CD4-positive, alpha-beta T cell (primary cell): ENCODE data around the gene LIMCH1. TPM values are rescaled to one million over a fixed set of nuclear protein-coding genes. Genes with fewer than 3 reads are reported as not detected.

Source experiments
- ATAC-seq: fragments of 200-7000 bp; cut with Tn5 transposase; one replicate; pipeline ENCODE4 v1.10.0; 2022; ENCODE audit warnings: mild to moderate bottlenecking; ENCODE audit not compliant: poor library complexity
- CTCF ChIA-PET: fragments of 350-600 bp; sonication (Branson Sonifier 250); formaldehyde crosslinking; loops from one replicate; lab custom pipeline; 2021; ENCODE audit warnings: antibody characterized with exemption, inconsistent platforms; lab: Charles Lee
- POLR2A ChIA-PET: fragments of 350-600 bp; sonication (Branson Sonifier 250); formaldehyde crosslinking; loops from one replicate; lab custom pipeline; 2021; ENCODE audit warnings: antibody characterized with exemption, inconsistent platforms; lab: Charles Lee
- DNase-seq, 14 experiments: peaks; one replicate each; pipeline ENCODE4 v3.0.0-alpha.2; 2013 to 2020; ENCODE audit warnings: mixed read lengths in 2 of 14
- H3K27ac ChIP-seq, 2 donors: one replicate each; pipeline versions ENCODE4 v1.5.1 to v1.7.0; 2013; ENCODE audit warnings: low read length in 2 of 2, low read depth in 1 of 2, mild to moderate bottlenecking in 1 of 2
- H3K27me3 ChIP-seq, 2 experiments: 1 replicate in 1 of 2; 2 replicates in 1 of 2; pipeline versions ENCODE4 v1.6.1 to v1.7.0; 2013; ENCODE audit warnings: low read length in 2 of 2, control low read depth in 1 of 2, mild to moderate bottlenecking in 1 of 2, moderate library complexity in 1 of 2; ENCODE audit not compliant: insufficient read depth in 2 of 2, control insufficient read depth in 1 of 2
- H3K36me3 ChIP-seq: one replicate; pipeline ENCODE4 v1.6.1; 2013; ENCODE audit warnings: low read length, control low read depth; ENCODE audit not compliant: insufficient read depth
- H3K4me1 ChIP-seq: one replicate; pipeline ENCODE4 v1.6.1; 2013; ENCODE audit warnings: low read length, control low read depth; ENCODE audit not compliant: insufficient read depth
- H3K4me3 ChIP-seq: one replicate; pipeline ENCODE4 v1.5.1; 2013; ENCODE audit warnings: mild to moderate bottlenecking, low read length, moderate library complexity
- H3K9me3 ChIP-seq, 2 experiments: 1 replicate in 1 of 2; 2 replicates in 1 of 2; pipeline versions ENCODE4 v1.6.1 to v1.7.0; 2013; ENCODE audit warnings: low read length in 2 of 2, mild to moderate bottlenecking in 2 of 2, control low read depth in 1 of 2, moderate library complexity in 1 of 2; ENCODE audit not compliant: control insufficient read depth in 1 of 2, insufficient read depth in 1 of 2
- H3K27ac Mint-ChIP-seq: one replicate; pipeline ENCODE4 v1.8.0; 2020; ENCODE audit warnings: mixed read lengths
- H3K27me3 Mint-ChIP-seq: one replicate; pipeline ENCODE4 v1.8.0; 2021; ENCODE audit warnings: mixed read lengths
- H3K36me3 Mint-ChIP-seq: one replicate; pipeline ENCODE4 v1.8.0; 2021; ENCODE audit warnings: low read depth, mixed read lengths
- H3K4me1 Mint-ChIP-seq: one replicate; pipeline ENCODE4 v1.8.0; 2021; ENCODE audit warnings: low read depth, mixed read lengths
- H3K4me3 Mint-ChIP-seq: one replicate; pipeline ENCODE4 v1.8.0; 2020; ENCODE audit warnings: mild to moderate bottlenecking, mixed read lengths
- H3K9me3 Mint-ChIP-seq: one replicate; pipeline ENCODE4 v1.8.0; 2020; ENCODE audit warnings: mixed read lengths
- intact Hi-C, 2 experiments: fragments of 100-400 bp; cut with DNase I in 1 of 2; cut with micrococcal nuclease in 1 of 2; formaldehyde crosslinking; loops; one replicate each; pipeline versions ENCODE4 v1.15.1 to v1.9.0; 2023 to 2025; cut with DNase I, micrococcal nuclease
- total RNA-seq, 174 experiments: library from RNA in 2 of 174; stranded (reverse) in 2 of 174; gene quantifications; one replicate each; pipeline ENCODE4 v1.2.3 and lab custom pipeline; 2021 to 2026
- TF ChIP-seq, protein P1 (sequence below): fragments of 200-600 bp; IDR thresholded peaks from one replicate; pipeline ENCODE4 v1.8.0; 2022; ENCODE audit warnings: antibody characterized with exemption, mild to moderate bottlenecking

The LIMCH1 gene
- total RNA-seq, 2 experiments from 2014 or later, result not detected

GRCh38 chr4:41668024-41668423, 130.1 kb downstream of the LIMCH1 start:
- ChIA-PET POLR2A (interaction anchor here (0.7 kb wide), 1 partner anchor 67 kb away, joined by 3 read pairs; no protein-coding TSS in a partner anchor), CTCF (no interaction called here)
- H3K27ac Mint-ChIP-seq, result no peak overlapping the region
- TF ChIP-seq, protein P1, sequence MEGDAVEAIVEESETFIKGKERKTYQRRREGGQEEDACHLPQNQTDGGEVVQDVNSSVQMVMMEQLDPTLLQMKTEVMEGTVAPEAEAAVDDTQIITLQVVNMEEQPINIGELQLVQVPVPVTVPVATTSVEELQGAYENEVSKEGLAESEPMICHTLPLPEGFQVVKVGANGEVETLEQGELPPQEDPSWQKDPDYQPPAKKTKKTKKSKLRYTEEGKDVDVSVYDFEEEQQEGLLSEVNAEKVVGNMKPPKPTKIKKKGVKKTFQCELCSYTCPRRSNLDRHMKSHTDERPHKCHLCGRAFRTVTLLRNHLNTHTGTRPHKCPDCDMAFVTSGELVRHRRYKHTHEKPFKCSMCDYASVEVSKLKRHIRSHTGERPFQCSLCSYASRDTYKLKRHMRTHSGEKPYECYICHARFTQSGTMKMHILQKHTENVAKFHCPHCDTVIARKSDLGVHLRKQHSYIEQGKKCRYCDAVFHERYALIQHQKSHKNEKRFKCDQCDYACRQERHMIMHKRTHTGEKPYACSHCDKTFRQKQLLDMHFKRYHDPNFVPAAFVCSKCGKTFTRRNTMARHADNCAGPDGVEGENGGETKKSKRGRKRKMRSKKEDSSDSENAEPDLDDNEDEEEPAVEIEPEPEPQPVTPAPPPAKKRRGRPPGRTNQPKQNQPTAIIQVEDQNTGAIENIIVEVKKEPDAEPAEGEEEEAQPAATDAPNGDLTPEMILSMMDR, result no peak
- intact Hi-C loops, result no loop called here
- no peak for ATAC-seq
- no peak overlapping the region for H3K4me3 Mint-ChIP-seq
- peaks cover 13% of the 10 kb centered on the region for H3K27me3 Mint-ChIP-seq
- Histone ChIP-seq H3K27me3 (no peaks in the 10 kb centered on the region), H3K4me3 (no peak overlapping the region), H3K27ac (no peak overlapping the region), H3K36me3 (no peaks in the 10 kb centered on the region), H3K9me3 (no peaks in the 10 kb centered on the region), H3K4me1 (no peaks in the 10 kb centered on the region)
- H3K4me1 Mint-ChIP-seq, result no peaks in the 10 kb centered on the region
- DNase-seq, result no peak
- no peaks in the 10 kb centered on the region for H3K9me3 Mint-ChIP-seq
- no peaks in the 10 kb centered on the region for H3K36me3 Mint-ChIP-seq

- Histone ChIP-seq H3K36me3 (no peaks in the 10 kb centered on the region), H3K4me3 (no peak overlapping the region), H3K9me3 (peaks cover 0 to 4% of the 10 kb centered on the region in 2 experiments), H3K4me1 (no peaks in the 10 kb centered on the region), H3K27ac (no peak overlapping the region), H3K27me3 (no peaks in the 10 kb centered on the region)
- Mint-ChIP-seq H3K4me1 (no peaks in the 10 kb centered on the region), H3K9me3 (no peaks in the 10 kb centered on the region), H3K4me3 (no peak overlapping the region), H3K27ac (no peak overlapping the region), H3K27me3 (peaks cover 7% of the 10 kb centered on the region), H3K36me3 (no peaks in the 10 kb centered on the region)
- no peak for ATAC-seq
- ChIA-PET CTCF (no interaction called here), POLR2A (no interaction called here)
- DNase-seq, result no peak
- TF ChIP-seq, protein P1, result no peak
- intact Hi-C loops, result no loop called here
Observed at GRCh38 chr4:41670530-41670929, 132.6 kb downstream of the LIMCH1 start.

- POLR2A ChIA-PET, result no interaction called here
- H3K4me1 Mint-ChIP-seq, result no peaks in the 10 kb centered on the region
- DNase-seq, result no peak
Observed at GRCh38 chr4:41670982-41671381, 133.0 kb downstream of the LIMCH1 start.

More at GRCh38 chr4:41670982-41671381, 133.0 kb downstream of the LIMCH1 start:
- H3K27ac ChIP-seq, result no peak overlapping the region
- ATAC-seq, result no peak
- TF ChIP-seq, protein P1, result no peak
- peaks cover 0 to 4% of the 10 kb centered on the region in 2 experiments for H3K9me3 ChIP-seq
- Mint-ChIP-seq H3K27ac (no peak overlapping the region), H3K9me3 (no peaks in the 10 kb centered on the region), H3K4me3 (no peak overlapping the region), H3K36me3 (no peaks in the 10 kb centered on the region), H3K27me3 (peaks cover 7% of the 10 kb centered on the region)
- H3K27me3 ChIP-seq, result no peaks in the 10 kb centered on the region
- intact Hi-C loops, result no loop called here
- H3K36me3 ChIP-seq, result no peaks in the 10 kb centered on the region
- CTCF ChIA-PET, result no interaction called here
- H3K4me3 ChIP-seq, result no peak overlapping the region
- H3K4me1 ChIP-seq, result no peaks in the 10 kb centered on the region
